ENCODE measurements around the gene RPL39L. TPM values are rescaled to one million over a fixed set of nuclear protein-coding genes. Genes with fewer than 3 reads are reported as not detected.

The RPL39L gene
- total and polyA plus RNA-seq, 10 donors: 1.9 to 10.9 (median 4.1) TPM

DNA sequence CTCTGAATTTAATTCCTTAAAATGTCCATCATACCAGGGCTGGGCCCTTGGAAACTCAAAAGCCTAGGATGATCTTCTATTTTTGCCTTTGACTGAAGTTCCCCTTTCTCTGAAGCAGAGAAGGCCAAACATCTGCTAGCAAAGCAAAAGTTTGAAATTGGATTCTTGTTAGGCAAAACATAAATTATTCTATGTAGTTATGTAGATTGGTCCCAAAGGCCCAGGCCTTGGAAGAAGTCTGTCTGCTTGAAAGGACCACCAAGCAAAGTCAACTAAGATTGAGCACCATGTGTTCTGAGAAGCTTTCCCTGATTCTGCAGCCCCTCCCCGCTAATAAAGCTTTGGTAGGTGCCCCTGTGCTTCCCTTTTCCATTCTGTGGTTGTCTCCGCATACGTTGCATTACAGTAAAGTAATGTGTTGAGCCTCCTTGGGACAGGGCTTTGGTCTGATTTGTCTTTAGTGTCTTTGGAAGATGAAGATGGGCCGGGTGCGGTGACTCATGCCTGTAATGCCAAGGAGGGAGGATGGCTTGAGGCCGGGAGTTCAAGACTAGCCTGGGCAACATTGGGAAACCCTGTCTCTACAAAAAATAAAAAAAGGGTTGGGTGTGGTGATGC, 56.4 kb downstream of the RPL39L start:
- Histone ChIP-seq H3K27ac (no peak overlapping the region), H3K9me3 (peaks cover 2 to 25% (median 17%) of the 10 kb centered on the region in 8 donors), H3K4me3 (no peak overlapping the region), H3K27me3 (replicated peaks in 1 of 7) (no peaks in the 10 kb centered on the region), H3K4me1 (peaks cover 0 to 15% (median 2%) of the 10 kb centered on the region in 6 donors), H3K36me3 (peaks cover 0 to 19% (median 4%) of the 10 kb centered on the region in 6 donors)
- intact Hi-C loops (cut with DNase I; ENCODE audit: low total_unique reads): no loop called here
- no peak for DNase-seq
- WGBS, 5 donors: 76 to 85% (median 82%) methylated on average over 6 of the region's 6 CpGs
- TF ChIP-seq, protein P1, sequence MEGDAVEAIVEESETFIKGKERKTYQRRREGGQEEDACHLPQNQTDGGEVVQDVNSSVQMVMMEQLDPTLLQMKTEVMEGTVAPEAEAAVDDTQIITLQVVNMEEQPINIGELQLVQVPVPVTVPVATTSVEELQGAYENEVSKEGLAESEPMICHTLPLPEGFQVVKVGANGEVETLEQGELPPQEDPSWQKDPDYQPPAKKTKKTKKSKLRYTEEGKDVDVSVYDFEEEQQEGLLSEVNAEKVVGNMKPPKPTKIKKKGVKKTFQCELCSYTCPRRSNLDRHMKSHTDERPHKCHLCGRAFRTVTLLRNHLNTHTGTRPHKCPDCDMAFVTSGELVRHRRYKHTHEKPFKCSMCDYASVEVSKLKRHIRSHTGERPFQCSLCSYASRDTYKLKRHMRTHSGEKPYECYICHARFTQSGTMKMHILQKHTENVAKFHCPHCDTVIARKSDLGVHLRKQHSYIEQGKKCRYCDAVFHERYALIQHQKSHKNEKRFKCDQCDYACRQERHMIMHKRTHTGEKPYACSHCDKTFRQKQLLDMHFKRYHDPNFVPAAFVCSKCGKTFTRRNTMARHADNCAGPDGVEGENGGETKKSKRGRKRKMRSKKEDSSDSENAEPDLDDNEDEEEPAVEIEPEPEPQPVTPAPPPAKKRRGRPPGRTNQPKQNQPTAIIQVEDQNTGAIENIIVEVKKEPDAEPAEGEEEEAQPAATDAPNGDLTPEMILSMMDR (IDR thresholded peaks at IDR 0.05 in 8 of 11, conservative IDR thresholded peaks at IDR 0.05 in 3 of 11): no peak
- TF ChIP-seq POLR2AphosphoS5 (IDR thresholded peaks at IDR 0.05) (no peak), POLR2A (IDR thresholded peaks at IDR 0.05) (no peak)

DNA sequence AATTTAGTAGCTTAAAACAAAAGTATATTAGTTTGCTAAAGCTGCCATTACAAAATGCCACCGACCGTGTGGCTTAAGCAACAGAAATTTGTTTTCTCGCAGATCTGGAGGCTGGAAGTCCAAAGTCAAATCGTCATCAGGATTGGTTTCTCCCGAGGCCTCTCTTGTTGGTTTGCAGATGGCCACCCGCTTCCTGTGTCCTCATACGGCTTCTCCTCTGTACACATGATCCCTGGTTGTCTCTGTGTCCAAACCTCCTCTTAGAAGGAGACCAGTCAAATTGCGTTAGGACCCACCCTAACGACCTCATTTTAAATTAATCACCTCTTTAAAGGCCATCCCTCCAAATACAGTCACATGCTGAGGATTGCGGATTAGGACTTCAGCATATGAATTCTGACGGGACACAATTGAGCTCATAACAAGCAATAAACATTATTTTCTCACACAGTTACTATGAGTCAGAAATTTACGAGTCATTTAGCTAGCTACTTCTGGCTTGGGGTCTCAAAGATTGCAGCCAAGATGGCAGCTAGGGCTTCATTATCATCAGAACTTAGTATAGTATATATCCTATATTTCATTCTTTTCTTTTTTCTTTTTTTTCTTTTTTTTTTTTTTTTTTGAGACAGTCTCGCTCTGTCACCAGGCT, 58.4 kb downstream of the RPL39L start:
- Histone ChIP-seq H3K4me3 (no peak overlapping the region), H3K36me3 (peaks cover 0 to 38% (median 23%) of the 10 kb centered on the region in 6 donors), H3K27ac (no peak overlapping the region), H3K27me3 (replicated peaks in 1 of 7) (no peaks in the 10 kb centered on the region), H3K4me1 (peaks cover 0 to 15% (median 2%) of the 10 kb centered on the region in 6 donors), H3K9me3 (peaks cover 0 to 6% (median under 1%) of the 10 kb centered on the region in 8 donors)
- intact Hi-C loops (cut with DNase I; ENCODE audit: low total_unique reads): no loop called here
- TF ChIP-seq, protein P1 (IDR thresholded peaks at IDR 0.05 in 8 of 11, conservative IDR thresholded peaks at IDR 0.05 in 3 of 11): no peak
- TF ChIP-seq POLR2AphosphoS5 (IDR thresholded peaks at IDR 0.05) (no peak), POLR2A (IDR thresholded peaks at IDR 0.05) (no peak)
- no peak for DNase-seq
- WGBS, 5 donors: 85 to 95% (median 92%) methylated on average over 13 of the region's 13 CpGs

DNA sequence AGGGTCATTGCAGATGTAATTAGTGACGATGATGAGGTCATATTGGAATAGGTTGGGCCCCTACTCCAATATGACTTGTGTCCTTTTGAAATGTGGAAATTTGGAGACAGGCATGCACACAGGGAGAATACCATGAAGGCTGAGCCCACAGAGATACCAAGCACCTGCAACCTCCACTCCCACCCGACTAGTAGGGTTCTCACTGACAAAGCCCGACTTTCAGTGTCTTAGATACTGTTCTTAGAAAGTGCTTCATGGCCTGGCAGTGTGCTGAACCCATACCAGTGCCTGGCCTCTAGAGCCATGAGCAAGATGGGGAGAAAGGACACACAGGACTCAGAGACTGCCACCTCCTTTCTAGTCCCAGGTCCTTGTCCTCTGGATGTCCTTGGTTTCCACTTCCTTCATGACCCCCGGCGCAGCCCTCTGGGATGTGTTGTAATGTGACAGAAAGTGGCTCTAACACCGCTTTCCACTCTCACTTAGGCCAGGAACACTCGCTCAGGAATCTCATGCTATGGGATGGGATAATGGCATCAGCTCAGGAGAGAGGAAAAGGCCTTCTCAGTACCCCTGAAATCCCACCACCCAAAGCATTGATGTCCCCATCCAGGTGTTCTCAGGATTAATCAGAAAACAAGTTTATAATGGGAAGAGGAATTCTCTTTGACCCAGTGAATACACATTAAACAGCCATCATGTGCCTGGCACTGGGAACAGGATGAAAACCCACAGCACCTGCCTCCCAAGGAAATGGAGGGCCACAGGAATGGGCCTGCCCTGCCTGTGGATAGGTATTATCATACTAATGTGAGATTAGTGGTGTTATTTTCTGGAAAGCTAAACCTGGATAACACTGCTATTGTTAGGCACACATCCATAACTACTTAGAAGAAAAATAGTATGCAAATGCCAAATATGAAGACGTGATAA, 59.9 kb downstream of the RPL39L start:
- Histone ChIP-seq H3K4me1 (peaks cover 0 to 5% (median 0%) of the 10 kb centered on the region in 6 donors), H3K9me3 (no peaks in the 10 kb centered on the region), H3K27me3 (replicated peaks in 1 of 7) (no peaks in the 10 kb centered on the region), H3K4me3 (no peak overlapping the region), H3K27ac (peak overlapping the region in 1 of 8 donors; percentile 42), H3K36me3 (peaks cover 0 to 54% (median 39%) of the 10 kb centered on the region in 6 donors)
- DNase-seq: no peak
- WGBS, 5 donors: 77 to 90% (median 88%) methylated on average over 8 of the region's 8 CpGs
- TF ChIP-seq POLR2A (IDR thresholded peaks at IDR 0.05): no peak
- peak in 1 of 3 donors; percentile 52 for TF ChIP-seq POLR2AphosphoS5 (IDR thresholded peaks at IDR 0.05)
- intact Hi-C loops (cut with DNase I; ENCODE audit: low total_unique reads): no loop called here

DNA sequence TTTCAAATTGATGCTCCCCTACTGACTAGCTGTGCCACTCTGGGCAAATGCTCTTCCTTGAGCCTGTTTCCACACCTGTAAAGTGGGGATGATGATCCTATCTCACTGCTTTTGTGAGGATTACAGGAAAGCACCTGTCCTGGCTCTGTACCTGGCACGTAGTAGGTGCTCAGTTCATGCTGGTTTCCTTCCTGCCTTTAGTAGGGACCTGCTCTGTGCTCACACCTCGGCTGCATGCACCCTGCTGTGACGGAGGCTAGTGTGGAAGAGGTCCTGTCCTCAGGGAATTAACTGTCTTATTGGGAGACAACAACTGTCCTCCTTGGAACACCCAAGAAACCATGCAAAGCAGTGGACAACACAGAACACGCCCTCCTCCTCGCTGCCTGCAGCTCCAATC, 61.8 kb downstream of the RPL39L start:
- Histone ChIP-seq H3K36me3 (peaks cover 0 to 72% (median 57%) of the 10 kb centered on the region in 6 donors), H3K4me1 (peaks cover under 1 to 10% (median 3%) of the 10 kb centered on the region in 6 donors), H3K4me3 (no peak overlapping the region), H3K27ac (peak overlapping the region in 1 of 8 donors; percentile 36), H3K9me3 (no peaks in the 10 kb centered on the region), H3K27me3 (replicated peaks in 1 of 7) (no peaks in the 10 kb centered on the region)
- TF ChIP-seq POLR2AphosphoS5 (IDR thresholded peaks at IDR 0.05): peak in 2 of 3 donors; percentile 28 to 52
- TF ChIP-seq, protein P1 (IDR thresholded peaks at IDR 0.05 in 8 of 11, conservative IDR thresholded peaks at IDR 0.05 in 3 of 11): no peak
- no peak for TF ChIP-seq POLR2A (IDR thresholded peaks at IDR 0.05)
- no peak for DNase-seq
- intact Hi-C loops (cut with DNase I; ENCODE audit: low total_unique reads): no loop called here
- WGBS, 5 donors: 93 to 96% (median 95%) methylated on average over 5 of the region's 5 CpGs

Data from spleen (tissue), 11 donors.